Fibroblast of villous mesenchyme (primary cell): Measurements from ENCODE around the gene SMIM20. TPM values are rescaled to one million over a fixed set of nuclear protein-coding genes. Genes with fewer than 3 reads are reported as not detected.

ENCODE experiments used
- DNase-seq: peaks from one replicate; pipeline ENCODE4 v3.0.0-alpha.2; 2010; ENCODE audit warnings: low read depth
- H3K4me3 ChIP-seq: 2 replicates; pipeline ENCODE4 v1.5.1; 2011; ENCODE audit warnings: low read depth, mild to moderate bottlenecking, low read length
- total RNA-seq: library from RNA; depleted of rRNA; stranded (reverse); fragments of >200 nt; gene quantifications from 2 replicates; pipeline ENCODE4 v1.2.3, GENCODE V29; 2012
- TF ChIP-seq, protein P1 (sequence below): IDR thresholded peaks from 2 replicates; pipeline ENCODE4 v1.5.1; 2012; ENCODE audit warnings: low read depth, mild to moderate bottlenecking, low read length; ENCODE audit not compliant: insufficient read depth

Gene SMIM20
- total RNA-seq, 1 donor = 23.3 TPM

DNA sequence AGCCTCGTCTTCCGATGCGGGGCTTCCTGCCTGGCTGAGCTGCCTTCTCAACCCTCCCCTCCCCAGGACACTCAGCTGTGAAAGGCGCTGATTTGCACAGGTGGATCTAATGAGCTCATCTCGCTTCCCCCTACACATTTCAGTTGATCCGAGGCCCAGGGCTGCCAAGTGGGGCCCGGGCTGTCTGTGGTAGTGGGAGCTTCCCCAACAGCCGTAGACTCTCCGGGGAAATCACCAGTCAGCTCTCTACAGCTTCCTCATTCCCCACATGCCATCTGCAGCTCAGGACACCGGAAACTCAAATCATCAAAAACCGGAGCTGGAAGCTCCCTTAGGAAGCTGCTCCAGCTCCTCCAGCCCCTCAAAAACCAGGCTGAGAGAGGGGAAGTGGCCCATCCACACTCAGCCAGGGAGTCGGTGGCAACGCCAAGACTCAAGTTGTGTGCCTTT is 56.2 kb downstream of the SMIM20 start:
- TF ChIP-seq, protein P1, sequence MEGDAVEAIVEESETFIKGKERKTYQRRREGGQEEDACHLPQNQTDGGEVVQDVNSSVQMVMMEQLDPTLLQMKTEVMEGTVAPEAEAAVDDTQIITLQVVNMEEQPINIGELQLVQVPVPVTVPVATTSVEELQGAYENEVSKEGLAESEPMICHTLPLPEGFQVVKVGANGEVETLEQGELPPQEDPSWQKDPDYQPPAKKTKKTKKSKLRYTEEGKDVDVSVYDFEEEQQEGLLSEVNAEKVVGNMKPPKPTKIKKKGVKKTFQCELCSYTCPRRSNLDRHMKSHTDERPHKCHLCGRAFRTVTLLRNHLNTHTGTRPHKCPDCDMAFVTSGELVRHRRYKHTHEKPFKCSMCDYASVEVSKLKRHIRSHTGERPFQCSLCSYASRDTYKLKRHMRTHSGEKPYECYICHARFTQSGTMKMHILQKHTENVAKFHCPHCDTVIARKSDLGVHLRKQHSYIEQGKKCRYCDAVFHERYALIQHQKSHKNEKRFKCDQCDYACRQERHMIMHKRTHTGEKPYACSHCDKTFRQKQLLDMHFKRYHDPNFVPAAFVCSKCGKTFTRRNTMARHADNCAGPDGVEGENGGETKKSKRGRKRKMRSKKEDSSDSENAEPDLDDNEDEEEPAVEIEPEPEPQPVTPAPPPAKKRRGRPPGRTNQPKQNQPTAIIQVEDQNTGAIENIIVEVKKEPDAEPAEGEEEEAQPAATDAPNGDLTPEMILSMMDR = no peak
- no peak overlapping the region for H3K4me3 ChIP-seq
- DNase-seq = peak; percentile 8

DNA sequence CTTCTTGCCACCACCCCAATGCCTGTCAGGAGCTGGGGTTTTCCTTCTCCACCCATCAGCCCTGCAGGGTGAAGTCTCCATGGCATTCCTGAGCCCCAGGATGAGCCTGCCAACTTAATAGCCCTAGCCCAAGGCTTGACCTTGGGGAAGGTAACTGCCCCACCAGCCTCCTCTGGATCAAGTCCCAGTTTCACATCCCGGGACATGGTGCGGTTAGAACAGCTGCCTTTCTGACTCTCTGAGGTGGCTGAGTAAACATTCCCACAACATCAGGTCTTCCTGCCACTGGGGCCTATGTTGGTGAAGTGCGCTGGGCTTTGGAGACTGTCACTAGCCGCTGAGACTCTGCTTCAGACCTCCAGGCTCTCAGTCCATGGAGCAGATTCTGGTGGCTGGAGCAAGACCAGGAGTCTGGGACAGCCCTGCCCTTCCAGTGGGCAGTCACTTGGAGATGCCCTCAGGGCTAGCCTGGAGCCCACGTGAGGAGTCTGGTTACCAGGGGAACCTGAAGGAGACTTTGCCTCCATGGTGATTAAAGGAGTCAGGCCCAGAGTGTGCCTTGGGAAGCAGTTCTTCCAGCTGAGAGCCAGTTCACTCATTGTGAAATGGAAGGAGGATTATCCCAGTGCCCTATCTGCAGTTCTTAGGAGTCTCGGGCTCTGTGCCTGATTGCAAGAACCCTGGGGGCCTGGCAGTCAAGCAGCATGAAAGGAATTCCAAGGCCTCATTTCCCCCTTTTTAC is 56.8 kb downstream of the SMIM20 start:
- peak; percentile 29 for DNase-seq
- no peak overlapping the region for H3K4me3 ChIP-seq
- TF ChIP-seq, protein P1 = no peak

DNA sequence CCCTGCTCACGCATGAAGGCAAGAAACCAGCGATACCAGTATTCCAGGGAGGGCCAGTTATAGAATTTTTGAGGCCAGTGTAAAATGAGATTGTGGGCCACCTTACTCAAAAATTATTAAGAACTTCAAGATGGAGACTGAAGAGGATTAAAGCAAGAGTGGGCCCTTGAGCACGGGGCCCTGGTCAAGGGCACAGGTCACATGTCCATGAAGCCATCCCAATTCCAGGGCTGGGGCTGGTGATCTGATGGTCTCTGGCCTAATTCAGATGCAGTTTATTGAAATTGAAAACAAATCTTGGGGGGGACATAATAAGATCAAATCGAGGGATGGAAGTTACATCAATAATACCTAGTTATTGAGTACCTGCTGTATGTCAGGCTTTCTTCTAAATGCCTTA is 58.3 kb downstream of the SMIM20 start:
- H3K4me3 ChIP-seq = no peak overlapping the region
- no peak for DNase-seq
- TF ChIP-seq, protein P1 = no peak

DNA sequence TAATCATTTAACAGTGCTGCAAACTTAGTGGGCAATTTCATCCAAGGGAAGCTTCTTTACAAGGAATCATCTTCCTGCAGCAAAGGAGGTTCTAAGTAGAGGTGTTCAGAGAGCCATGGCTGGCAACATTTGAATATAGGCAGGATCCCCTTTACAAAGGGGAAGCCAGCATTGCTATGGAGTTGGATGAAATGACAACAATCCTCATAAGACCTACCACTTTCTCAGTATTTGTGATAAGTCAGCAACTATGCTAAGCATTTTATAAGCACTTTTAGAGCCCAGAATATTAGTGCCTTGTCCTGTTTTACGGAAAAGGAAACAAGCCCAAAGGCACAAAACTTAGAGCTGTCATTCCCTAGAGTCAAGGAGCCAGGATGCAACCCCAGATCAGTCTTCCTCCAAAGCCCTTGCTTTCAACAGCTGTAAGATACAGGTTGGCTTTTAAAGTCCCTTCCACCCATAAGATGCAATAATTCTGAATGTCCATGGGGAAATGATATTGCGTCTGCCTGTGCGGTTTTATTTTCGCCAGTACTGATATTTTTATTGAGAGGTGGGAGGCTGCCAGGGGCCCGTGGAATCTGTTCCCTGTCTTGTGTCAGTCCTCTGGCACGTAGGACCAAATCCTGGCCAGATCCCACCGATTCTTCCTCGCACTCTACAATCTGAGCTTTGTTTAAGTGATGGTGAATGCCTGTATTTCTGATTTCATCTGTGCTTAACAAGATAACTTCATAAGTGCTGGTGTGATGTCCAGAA is 59.1 kb downstream of the SMIM20 start:
- H3K4me3 ChIP-seq = no peak overlapping the region
- TF ChIP-seq, protein P1 = no peak
- no peak for DNase-seq

DNA sequence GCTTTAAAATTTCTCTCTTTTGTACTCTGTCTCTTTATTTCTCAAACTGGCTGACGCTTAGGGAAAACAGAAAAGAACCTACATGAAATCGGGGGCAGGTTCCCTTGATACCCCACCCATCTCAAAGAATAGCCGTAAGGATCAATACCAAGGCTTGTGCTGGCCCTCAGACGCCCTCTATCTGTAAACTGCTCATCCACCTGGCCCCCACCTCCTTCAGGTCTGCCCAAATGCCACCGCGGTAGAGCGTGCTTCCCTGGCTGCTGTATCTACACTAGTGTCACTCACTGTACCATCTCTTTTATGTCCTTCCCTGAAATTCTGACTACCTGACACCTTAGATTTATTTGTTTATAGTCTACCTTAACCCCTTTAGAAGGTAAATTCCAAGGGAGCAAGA is 62.8 kb downstream of the SMIM20 start:
- no peak for DNase-seq
- TF ChIP-seq, protein P1 = no peak
- H3K4me3 ChIP-seq = no peak overlapping the region

DNA sequence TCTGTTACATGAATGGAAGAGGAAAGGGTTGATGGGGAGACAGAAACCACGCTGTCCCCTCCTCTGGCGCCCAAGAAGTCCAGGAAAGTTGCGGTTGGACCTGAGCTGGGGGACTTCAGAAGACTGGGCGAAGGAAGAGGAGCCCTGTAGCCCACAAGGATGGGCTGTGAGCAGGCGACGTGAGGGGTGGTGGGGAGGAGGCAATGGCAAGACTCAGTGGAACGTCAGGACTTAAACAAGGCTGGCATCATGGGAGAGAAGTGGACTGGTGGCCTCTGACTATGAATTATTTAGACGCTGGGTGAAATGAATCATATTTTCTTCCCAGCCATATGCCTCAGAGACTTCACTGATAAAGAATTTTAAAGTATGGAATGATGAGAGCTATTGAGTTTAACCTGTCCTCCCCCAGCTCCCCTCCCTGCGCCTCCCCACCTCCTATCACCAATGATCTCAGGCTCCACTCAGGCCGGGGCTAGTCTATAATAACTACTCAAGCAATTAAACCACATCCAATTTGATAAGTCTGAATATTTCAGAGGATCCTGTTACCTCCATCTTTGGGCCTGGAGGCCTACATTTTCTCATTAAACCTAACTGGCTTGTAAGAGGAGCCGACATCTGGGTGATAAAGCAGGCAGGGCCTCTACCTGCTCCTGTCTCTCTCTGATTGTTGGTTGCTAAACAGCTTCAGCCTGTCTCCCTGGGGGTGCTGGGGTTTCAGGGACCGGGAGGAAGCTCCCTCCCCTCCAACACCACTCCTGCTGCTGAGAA is 63.6 kb downstream of the SMIM20 start:
- DNase-seq = no peak
- H3K4me3 ChIP-seq = no peak overlapping the region
- TF ChIP-seq, protein P1 = no peak
